GM18526 (cell line): ENCODE measurements around the gene CLNK.

Source experiments
- POLR2A ChIP-seq: IDR thresholded peaks from 3 replicates; pipeline ENCODE4 v1.6.1; 2011; ENCODE audit not compliant: insufficient read length; ENCODE audit errors: extremely low read depth

The CLNK gene

GRCh38 chr4:10688022-10688421, 3.5 kb upstream of the CLNK start:
- TF ChIP-seq POLR2A: no peak

- TF ChIP-seq POLR2A: no peak
Observed at GRCh38 chr4:10687526-10687925, 3.0 kb upstream of the CLNK start.

- TF ChIP-seq POLR2A: no peak
Observed at GRCh38 chr4:10682397-10682796, 2.2 kb downstream of the CLNK start.

- no peak for TF ChIP-seq POLR2A
Observed at GRCh38 chr4:10677796-10678497, 6.6 kb downstream of the CLNK start.

GRCh38 chr4:10673817-10674369, 10.7 kb downstream of the CLNK start:
- no peak for TF ChIP-seq POLR2A

DNA sequence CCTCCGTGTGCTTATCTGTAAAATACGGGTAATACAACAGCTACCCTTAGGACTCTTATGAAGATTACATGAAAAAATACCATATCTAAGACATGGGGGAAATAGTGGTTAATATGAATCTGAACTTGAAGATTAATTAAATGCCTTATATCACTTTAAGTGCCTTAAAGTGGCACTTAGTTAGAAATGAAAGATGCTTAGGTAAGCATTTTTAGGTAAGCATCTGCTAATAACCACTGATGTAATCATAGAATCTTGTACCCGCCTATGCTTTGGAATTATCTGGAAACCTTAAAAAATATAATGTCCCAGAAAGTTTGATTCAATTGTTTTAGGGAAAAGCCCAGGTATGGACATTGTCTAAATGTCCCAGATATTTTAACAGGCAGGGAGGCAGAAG, 12.2 kb downstream of the CLNK start:
- no peak for TF ChIP-seq POLR2A

DNA sequence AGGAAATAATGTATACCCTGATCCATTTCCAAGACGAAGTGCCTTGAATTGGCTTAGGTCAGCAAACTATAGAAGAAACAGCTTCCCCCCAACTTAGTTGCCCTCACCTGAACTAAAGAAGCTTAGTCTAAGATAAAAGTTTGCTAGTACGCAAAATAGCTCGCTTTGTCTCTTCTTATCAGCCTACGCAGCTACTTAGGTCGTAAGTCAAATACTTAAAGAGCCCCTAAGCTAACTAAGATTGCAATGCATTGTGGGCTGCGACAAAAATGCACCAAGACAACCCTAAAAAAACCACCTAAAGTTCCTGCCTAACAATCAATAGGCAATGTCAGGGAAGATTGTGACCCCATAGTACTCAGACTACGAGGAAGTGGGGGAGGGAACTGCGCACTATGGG, 12.8 kb downstream of the CLNK start:
- TF ChIP-seq POLR2A: no peak

DNA sequence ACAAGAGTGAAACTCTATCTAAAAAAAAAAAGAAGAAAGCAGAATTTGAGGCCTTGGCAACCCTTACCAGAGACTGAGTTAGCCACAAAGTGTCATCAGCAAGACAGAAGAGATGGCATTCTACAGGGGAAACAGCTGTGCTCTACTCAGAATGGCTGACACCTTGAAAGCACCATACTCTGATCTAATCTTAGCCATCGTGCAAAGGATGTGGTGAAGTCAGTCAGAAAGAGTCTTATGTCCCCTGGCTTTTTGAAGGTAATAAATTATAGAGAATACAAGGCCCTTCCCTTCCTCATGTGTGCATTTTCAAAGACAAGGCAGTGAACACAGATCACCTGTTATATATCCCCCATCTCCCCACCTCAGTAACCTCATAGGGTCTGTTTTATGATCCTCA, 13.2 kb downstream of the CLNK start:
- no peak for TF ChIP-seq POLR2A

- no peak for TF ChIP-seq POLR2A
Observed at GRCh38 chr4:10670321-10670720, 14.2 kb downstream of the CLNK start.

DNA sequence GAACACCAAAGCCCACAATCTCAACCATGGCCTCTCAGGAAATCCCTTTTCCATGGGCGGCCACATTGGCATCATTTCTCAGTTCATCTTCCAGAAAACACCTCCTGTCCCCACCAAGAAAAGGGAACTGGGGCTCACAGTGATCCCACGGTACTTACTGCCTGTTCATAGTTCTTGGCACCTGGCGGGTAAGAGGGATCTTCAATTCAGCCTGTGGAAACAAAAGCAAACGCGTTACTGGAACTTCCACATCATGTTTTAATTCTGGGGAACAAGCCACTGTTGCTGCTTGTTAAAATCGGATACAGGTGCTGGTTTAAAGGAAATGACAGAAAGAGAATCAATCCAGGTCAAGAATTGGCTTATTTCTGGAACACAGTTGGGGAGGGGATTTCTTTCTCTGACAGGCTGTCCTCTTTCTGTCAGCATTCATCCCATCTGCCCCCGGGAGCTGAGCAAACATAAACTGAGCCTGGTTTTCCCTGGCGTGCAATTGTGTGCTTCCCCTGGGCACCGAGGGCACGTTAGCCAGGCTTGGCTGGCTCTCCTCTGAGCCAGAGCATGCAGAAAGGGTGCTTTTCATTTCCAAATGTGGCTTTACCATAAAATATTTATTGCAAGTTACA, 16.8 kb downstream of the CLNK start:
- TF ChIP-seq POLR2A: no peak

- no peak for TF ChIP-seq POLR2A
Observed at GRCh38 chr4:10666616-10667015, 18.0 kb downstream of the CLNK start.

- no peak for TF ChIP-seq POLR2A
Observed at GRCh38 chr4:10664408-10664807, 20.2 kb downstream of the CLNK start.

GRCh38 chr4:10662937-10663336, 21.6 kb downstream of the CLNK start:
- no peak for TF ChIP-seq POLR2A

DNA sequence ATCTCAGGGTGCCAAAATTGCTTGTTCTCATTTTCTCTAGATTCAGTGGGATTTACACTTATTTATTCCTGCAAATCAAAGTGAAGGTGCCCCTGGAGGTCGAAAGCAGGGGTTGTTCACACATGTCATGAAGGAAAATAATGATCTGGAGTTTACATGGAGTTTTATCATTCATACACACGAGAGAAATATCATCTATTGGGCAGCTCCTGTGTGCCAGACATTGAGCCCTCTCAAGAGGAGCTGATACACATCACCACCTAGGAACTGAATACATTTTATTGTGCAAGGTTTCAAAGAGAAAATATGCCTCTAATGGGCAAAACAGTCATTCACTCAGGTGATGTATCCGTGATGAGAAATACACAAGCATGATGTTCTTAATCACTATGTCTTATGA, 23.5 kb downstream of the CLNK start:
- TF ChIP-seq POLR2A: no peak

DNA sequence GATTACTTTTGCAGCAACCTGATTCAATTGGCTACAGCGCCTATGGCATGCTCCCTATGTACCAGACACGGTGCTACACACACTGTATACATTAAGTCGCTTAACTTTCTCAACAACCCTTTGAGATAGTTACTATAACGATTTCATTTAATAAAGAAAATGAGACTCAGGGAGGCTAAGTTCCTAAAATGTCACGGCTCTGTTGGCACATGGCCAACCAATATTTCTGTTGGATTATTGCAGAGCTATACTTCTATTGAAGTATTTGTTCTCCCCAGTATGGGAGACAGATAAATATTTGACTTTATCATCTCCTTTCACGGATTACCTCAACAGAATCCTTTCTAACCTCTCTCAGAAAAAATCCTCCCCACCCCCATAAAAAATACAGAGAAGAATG, 25.3 kb downstream of the CLNK start:
- no peak for TF ChIP-seq POLR2A

DNA sequence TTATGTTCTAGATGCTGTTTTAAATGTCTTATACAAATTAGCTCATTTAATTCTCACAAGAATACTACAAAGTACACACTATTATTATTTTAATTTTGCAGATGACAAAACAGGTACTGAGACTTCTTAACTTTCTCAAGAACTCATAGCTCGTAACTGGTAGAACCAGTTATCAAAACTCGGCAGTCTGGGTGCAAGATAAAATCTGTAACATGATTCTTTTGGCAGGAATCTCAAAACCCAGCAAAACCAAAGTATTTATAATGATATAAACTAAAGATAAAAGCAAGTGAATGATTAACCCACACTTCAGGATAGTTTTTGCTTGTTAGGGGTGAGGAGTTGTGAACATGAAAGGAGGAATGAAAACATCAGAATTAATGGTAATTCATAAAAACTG, 27.6 kb downstream of the CLNK start:
- no peak for TF ChIP-seq POLR2A

DNA sequence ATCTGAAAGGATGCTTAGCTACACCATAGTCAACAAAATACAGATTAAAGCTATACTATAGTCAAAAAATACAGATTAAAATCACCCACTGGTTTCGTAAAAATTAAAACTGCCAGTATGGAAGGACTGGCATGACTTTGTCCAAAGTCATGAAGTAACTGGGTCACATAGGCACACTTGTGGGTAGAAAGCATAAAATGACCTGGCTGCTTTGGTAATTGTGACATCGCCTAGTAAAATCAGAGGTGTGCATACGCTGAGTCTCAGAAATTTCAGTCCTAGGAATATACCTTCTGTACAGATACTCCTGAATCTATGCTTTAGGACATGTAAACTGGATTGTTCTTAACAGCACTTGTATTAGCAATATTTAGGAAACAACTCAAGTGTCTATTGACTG, 28.1 kb downstream of the CLNK start:
- TF ChIP-seq POLR2A: no peak
